Skin of body (tissue), 3 donors: ENCODE data around the gene TIMM23. TPM values are rescaled to one million over a fixed set of nuclear protein-coding genes. Genes with fewer than 3 reads are reported as not detected.

Source experiments
- DNase-seq: peaks from one replicate; lab custom pipeline; 2025; lab: John Stamatoyannopoulos, UW
- small RNA-seq: library from RNA; depleted of rRNA; stranded (forward); fragments of <200 nt; gene quantifications from one replicate; pipeline ENCODE3, GENCODE V24; 2014; ENCODE audit warnings: low replicate concordance
- total RNA-seq: library from RNA; depleted of rRNA; stranded (reverse); fragments of >200 nt; gene quantifications from one replicate; pipeline ENCODE4 v1.2.3, GENCODE V29; 2014

Gene TIMM23
- total RNA-seq, 1 donor from 2014 or later, result 36.5 TPM

- no peak for DNase-seq
Measured at GRCh38 chr10:46052057-46052790, 79.9 kb downstream of the TIMM23 start.

GRCh38 chr10:46052791-46053375 is 80.6 kb downstream of the TIMM23 start:
- no peak for DNase-seq

Small RNA genes within 50 kb of the gene (small RNA-seq; reads per million reads assigned to genes)
- gene SNORA74C-1, result not detected

Other genes starting within 250 kb of the TIMM23 start
- 31.0 TPM for gene WASHC2C, start 245.2 kb upstream of the TIMM23 start, total RNA-seq
- gene AGAP4, start 125.0 kb upstream of the TIMM23 start, total RNA-seq, result 11.7 TPM
- gene NCOA4, start 58.1 kb downstream of the TIMM23 start, total RNA-seq, result 291 TPM
- 4.8 TPM for gene MSMB, start 73.8 kb downstream of the TIMM23 start, total RNA-seq